HepG2 (cell line): Measurements from ENCODE around the gene MEX3D. TPM values are rescaled to one million over a fixed set of nuclear protein-coding genes. Genes with fewer than 3 reads are reported as not detected.
"Not testable (repeated sequence)": the region's sequence is repeated elsewhere in the genome, so short reads cannot be mapped to it uniquely, and the experiment has no call there.

Experiments used
- ATAC-seq: fragments of 200-7000 bp; cut with Tn5 transposase; 3 replicates; pipeline ENCODE4 v1.9.1; 2020; ENCODE audit warnings: mild to moderate bottlenecking, moderate library complexity
- BruUV-seq: library from RNA; stranded (reverse); fragments of 400-500 nt; replicated peaks from 2 replicates; lab custom pipeline; 2021; lab: Mats Ljungman, UMichigan
- CTCF ChIA-PET: fragments of 300-600 bp; formaldehyde crosslinking; extraction: SDS; loops from one replicate; lab custom pipeline; 2021; ENCODE audit warnings: low total read pairs, inconsistent platforms, low intra/inter-chr PET ratio; lab: Yijun Ruan, JAX
- POLR2A ChIA-PET: fragments of 350-600 bp; sonication (Branson Sonifier 250); formaldehyde crosslinking; loops from one replicate; lab custom pipeline; 2020; ENCODE audit warnings: antibody characterized with exemption, inconsistent platforms; lab: Yijun Ruan, JAX
- DNase-seq: peaks from one replicate; pipeline ENCODE4 v3.0.0-alpha.2; 2015; ENCODE audit warnings: low spot score
- FAIRE-seq: peaks from 3 replicates; lab custom pipeline; 2011; peaks lifted over from hg19 to GRCh38; lab: Jason Lieb, UNC
- H2AFZ ChIP-seq: one replicate; pipeline ENCODE4 v1.6.1; 2011; ENCODE audit warnings: low read length, inconsistent platforms
- H3K27ac ChIP-seq: fragments of 300-600 bp; 3 replicates; pipeline ENCODE4 v1.8.0; 2011; ENCODE audit warnings: mixed run types, mild to moderate bottlenecking, mixed read lengths, low read length, inconsistent platforms; ENCODE audit not compliant: insufficient read depth; ENCODE audit errors: extremely low read length
- H3K27me3 ChIP-seq, 2 experiments: fragments of 200-600 bp in 1 of 2; 2 replicates in 1 of 2; 3 replicates in 1 of 2; pipeline versions ENCODE4 v1.6.0 to v1.8.0; 2011; ENCODE audit warnings: low read length in 2 of 2, mild to moderate bottlenecking in 2 of 2, moderate library complexity in 2 of 2, inconsistent platforms in 1 of 2; ENCODE audit not compliant: insufficient read depth in 2 of 2, control insufficient read depth in 1 of 2
- H3K36me3 ChIP-seq, 2 experiments: fragments of 200-600 bp in 1 of 2; replicated peaks in 1 of 2; 2 replicates in 1 of 2; 3 replicates in 1 of 2; pipeline versions ENCODE4 v1.5.1 to v1.8.0; 2011; ENCODE audit warnings: low read length in 2 of 2, inconsistent platforms in 1 of 2; ENCODE audit not compliant: insufficient read depth in 2 of 2, control insufficient read depth in 1 of 2
- H3K4me1 ChIP-seq: 2 replicates; pipeline ENCODE4 v1.5.1; 2012; ENCODE audit warnings: low read length, inconsistent platforms; ENCODE audit not compliant: insufficient read depth
- H3K4me2 ChIP-seq: 2 replicates; pipeline ENCODE4 v1.6.0; 2011; ENCODE audit warnings: low read depth, low read length, inconsistent platforms
- H3K4me3 ChIP-seq, 3 experiments: fragments of 200-600 bp in 1 of 3; sonication (generic), shearing (Covaris generic) in 1 of 3; replicated peaks in 1 of 3; 2 replicates each; pipeline ENCODE4 v1.5.1; 2011 to 2016; ENCODE audit warnings: low read length in 3 of 3, inconsistent platforms in 2 of 3, low read depth in 2 of 3, mild to moderate bottlenecking in 2 of 3, control low read depth in 1 of 3, mixed read lengths in 1 of 3; ENCODE audit not compliant: insufficient read depth in 1 of 3
- H3K79me2 ChIP-seq: one replicate; pipeline ENCODE4 v1.6.1; 2011; ENCODE audit warnings: low read length, inconsistent platforms; ENCODE audit not compliant: insufficient read depth
- H3K9ac ChIP-seq: 2 replicates; pipeline ENCODE4 v1.6.0; 2011; ENCODE audit warnings: mild to moderate bottlenecking, low read depth, low read length, inconsistent platforms; ENCODE audit not compliant: insufficient read depth
- H3K9me3 ChIP-seq: 2 replicates; pipeline ENCODE4 v1.5.1; 2012; ENCODE audit warnings: mild to moderate bottlenecking, low read length
- H4K20me1 ChIP-seq: 2 replicates; pipeline ENCODE4 v1.6.0; 2011; ENCODE audit warnings: inconsistent platforms, mild to moderate bottlenecking, low read length, moderate library complexity; ENCODE audit not compliant: insufficient read depth
- ARNTL ChIP-seq: sonication (generic); formaldehyde crosslinking; IDR thresholded peaks from 2 replicates; pipeline ENCODE4 v1.4.0; 2020; ENCODE audit warnings: mild to moderate bottlenecking, missing genetic modification reagents
- BHLHE40 ChIP-seq: IDR thresholded peaks from 2 replicates; pipeline ENCODE4 v1.6.1; 2011; ENCODE audit warnings: low read length, improper control_type of control experiment
- HNRNPLL ChIP-seq: fragments of 200-400 bp; formaldehyde crosslinking; IDR thresholded peaks from 2 replicates; pipeline ENCODE4 v1.6.1; 2017; ENCODE audit warnings: mild to moderate bottlenecking, low read depth, low read length; ENCODE audit not compliant: poor library complexity, severe bottlenecking
- MAFK ChIP-seq, 2 experiments: IDR thresholded peaks in 1 of 2; conservative IDR thresholded peaks in 1 of 2; 2 replicates each; pipeline ENCODE4 v1.6.1; 2011; ENCODE audit warnings: improper control_type of control experiment in 2 of 2, low read length in 2 of 2
- MTA3 ChIP-seq: sonication (generic); formaldehyde crosslinking; IDR thresholded peaks from 2 replicates; pipeline ENCODE4 v1.4.0; 2020; ENCODE audit warnings: missing genetic modification reagents
- NR2F1 ChIP-seq, 2 experiments: fragments of 450-650 bp in 1 of 2; formaldehyde crosslinking in 1 of 2; IDR thresholded peaks; 2 replicates each; pipeline versions ENCODE4 v1.5.0 to v1.6.1; 2016 to 2020; ENCODE audit warnings: mild to moderate bottlenecking in 1 of 2, missing compliant biosample characterization in 1 of 2, missing genetic modification reagents in 1 of 2, moderate library complexity in 1 of 2
- ZNF121 ChIP-seq: sonication (generic); formaldehyde crosslinking; IDR thresholded peaks from 2 replicates; pipeline ENCODE4 v1.5.0; 2020; ENCODE audit warnings: mild to moderate bottlenecking, missing genetic modification reagents
- ZNF124 ChIP-seq: sonication (generic); formaldehyde crosslinking; IDR thresholded peaks from 2 replicates; pipeline ENCODE4 v1.4.0; 2020; ENCODE audit warnings: missing genetic modification reagents
- WGBS: methylation state at CpG from one replicate; pipeline ENCODE4 v1.1.6; 2017; ENCODE audit warnings: low lambda C conversion rate; 5-methylcytosine and 5-hydroxymethylcytosine counted together
- in situ Hi-C: cut with HindIII; loops from 2 replicates; pipeline ENCODE4 v1.10.0; 2017; ENCODE audit warnings: low pct_unique_long_range_greater_than_20kb; ENCODE audit not compliant: extremely low pct_ligation_motif_present
- intact Hi-C: fragments of 100-400 bp; cut with micrococcal nuclease; formaldehyde crosslinking; loops from one replicate; pipeline ENCODE4 v1.10.0; 2022; ENCODE audit not compliant: unreplicated experiment
- polyA plus RNA-seq, 8 experiments: library from polyadenylated mRNA; depleted of rRNA in 3 of 8; stranded (reverse) in 7 of 8; unstranded in 1 of 8; fragments of >200 nt; fragmentation: Illumina TruSeq in 4 of 8; extraction: Trizol in 4 of 8; gene quantifications; 2 replicates each; pipeline versions ENCODE4 v1.2.1 to v1.2.3, GENCODE V29; 2011 to 2016; ENCODE audit warnings: low read depth in 4 of 8, missing spikeins in 1 of 8, mixed read lengths in 1 of 8; ENCODE audit not compliant: insufficient read depth in 1 of 8
- total RNA-seq, 5 experiments: library from RNA; depleted of rRNA; stranded (reverse); fragments of >200 nt; fragmentation: Illumina TruSeq; extraction: Trizol; gene quantifications; 2 replicates each; pipeline ENCODE4 v1.2.3, GENCODE V29; 2016; ENCODE audit warnings: low read depth in 1 of 5

The MEX3D gene
- total and polyA plus RNA-seq, 2 of the 13 experiments (the other 11 are each of a cell fraction or from before 2014, with no cell fraction given): 3.6 to 17.1 TPM

DNA sequence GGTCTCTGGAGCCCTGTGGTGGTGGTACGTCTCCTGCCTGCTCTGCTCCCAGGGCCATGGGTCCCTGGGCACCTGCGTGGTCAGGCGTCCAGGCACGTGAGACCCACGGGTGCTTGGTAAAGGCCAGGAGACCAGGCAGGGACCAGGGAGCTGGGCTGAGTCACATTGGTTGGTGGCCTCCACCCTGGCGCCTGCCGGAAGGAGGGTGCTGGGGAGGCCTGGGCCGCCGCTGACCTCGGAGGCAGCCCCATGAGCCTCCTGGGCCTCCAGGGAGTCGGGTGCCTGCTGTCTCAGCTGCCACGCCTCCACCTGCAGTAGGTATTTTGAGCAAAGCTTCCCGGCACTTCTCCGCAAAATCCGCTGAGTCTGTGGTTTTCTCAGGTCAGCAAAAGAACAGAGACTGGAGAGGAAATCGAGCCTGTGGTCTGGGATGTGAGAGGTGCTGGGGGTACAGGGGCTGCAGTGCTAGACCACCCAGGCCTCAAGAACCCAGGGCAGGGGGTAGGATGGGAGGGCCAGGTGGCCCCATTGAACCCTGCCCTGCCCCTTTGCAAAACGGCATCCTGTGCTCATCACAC is 47.8 kb downstream of the MEX3D start (continued):
- TF ChIP-seq MTA3 (CRISPR knock-in tag): no peak
- TF ChIP-seq BHLHE40: peak; percentile 88
- peak; percentile 81 to 86 for TF ChIP-seq MAFK (conservative IDR thresholded peaks at IDR 0.05 in 1 of 2, IDR thresholded peaks at IDR 0.05 in 1 of 2; ENCODE audit: low read length in 2 of 2)
- 0 out of 2 replicates have a peak, but pooled peaks have one; percentile 37 for TF ChIP-seq ARNTL
- peak; percentile 72 for TF ChIP-seq HNRNPLL
- TF ChIP-seq ZNF124: no peak
- no peak for TF ChIP-seq NR2F1 (CRISPR knock-in tag; IDR thresholded peaks at IDR 0.05)

DNA sequence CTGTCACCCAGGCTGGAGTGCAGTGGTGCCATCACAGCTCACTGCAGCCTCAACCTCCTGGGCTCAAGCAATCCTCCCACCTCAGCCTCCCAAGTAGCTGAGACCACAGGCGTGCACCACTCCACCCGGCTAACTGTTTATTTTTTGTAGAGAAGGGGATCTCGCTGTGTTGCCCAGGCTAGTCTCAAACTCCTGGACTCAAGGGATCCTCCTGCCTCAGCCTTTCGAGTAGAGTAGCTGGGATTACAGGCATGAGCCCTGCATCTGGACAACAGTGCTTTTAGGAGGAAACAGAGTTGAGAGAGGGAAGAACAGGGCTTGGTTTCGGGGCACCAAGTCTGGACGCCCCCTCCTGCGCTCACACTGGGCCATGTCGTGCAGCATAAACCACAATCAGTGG is 48.3 kb downstream of the MEX3D start:
- in situ Hi-C loops, POLR2A ChIA-PET: not testable (repeated sequence)

More for the DNA sequence above, 48.3 kb downstream of the MEX3D start:
- H3K36me3 ChIP-seq, H3K9me3 ChIP-seq, ATAC-seq, DNase-seq, CTCF ChIA-PET, H3K4me2 ChIP-seq, FAIRE-seq, intact Hi-C loops, H3K4me3 ChIP-seq, H2AFZ ChIP-seq: not testable (repeated sequence)
- whole genome bisulfite sequencing: 42% methylated on average over 6 of the region's 8 CpGs
- peaks cover 20% of the 10 kb centered on the region for H3K4me1 ChIP-seq
- TF ChIP-seq ZNF121 (CRISPR knock-in tag): peak; percentile 82
- TF ChIP-seq, all 625 proteins: peak for 1; not testable (repeated sequence) for 624
- not testable (repeated sequence) for H4K20me1 ChIP-seq, H3K79me2 ChIP-seq, H3K9ac ChIP-seq, BruUV-seq, H3K27ac ChIP-seq
- H3K27me3 ChIP-seq: peaks cover 17 to 51% of the 10 kb centered on the region in 2 experiments
